CD4-positive, alpha-beta T cell treated with Interleukin-17A for 4 hours (primary cell): ENCODE data around the gene SLC6A19.

Experiments used
- DNase-seq: peaks from one replicate; pipeline ENCODE4 v3.0.0-alpha.2; 2020; ENCODE audit warnings: mixed read lengths

Gene SLC6A19

DNA sequence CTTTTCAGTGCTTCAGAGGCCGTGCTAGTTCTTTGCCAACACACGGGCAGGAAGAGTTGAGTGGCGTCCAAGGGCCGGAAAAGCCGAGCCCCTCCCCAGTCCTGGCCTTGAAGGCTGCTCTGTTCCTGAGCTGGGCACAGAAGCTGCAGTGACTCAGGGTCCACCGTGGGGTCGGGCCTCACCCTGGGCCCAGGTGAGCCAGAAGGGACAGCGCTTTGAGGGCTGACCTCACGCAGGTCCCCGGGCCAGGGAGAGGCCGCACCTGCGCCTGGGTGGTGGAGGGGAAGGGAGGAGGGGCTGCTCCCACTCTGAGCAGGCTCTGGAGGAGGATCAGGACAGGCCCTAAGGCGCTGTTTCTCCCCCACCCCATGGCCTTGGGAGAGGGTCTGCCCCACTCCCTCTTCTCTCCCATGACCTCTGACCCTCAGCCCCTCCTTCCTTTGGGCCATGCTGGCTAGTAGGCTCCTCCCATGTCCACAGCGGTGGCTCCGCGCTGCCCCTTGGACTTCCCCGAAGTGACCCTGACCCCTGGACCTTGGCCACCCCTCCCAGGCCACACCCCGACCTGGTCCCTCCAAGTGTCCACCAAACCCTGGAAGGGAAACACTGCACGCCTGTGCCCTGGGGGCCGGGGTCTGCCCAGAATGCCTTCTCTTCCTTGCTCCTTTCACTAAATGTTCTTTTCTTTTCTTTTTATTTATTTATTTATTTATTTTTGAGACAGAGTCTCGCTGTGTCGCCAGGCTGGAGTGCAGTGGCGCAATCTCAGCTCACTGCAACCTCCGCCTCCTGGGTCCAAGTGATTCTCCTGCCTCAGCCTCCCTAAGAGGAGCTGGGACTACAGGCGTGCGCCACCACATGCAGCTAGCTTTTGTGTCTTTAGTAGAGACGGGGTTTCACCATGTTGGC lies 19.7 kb upstream of the SLC6A19 start:
- no peak for DNase-seq

DNA sequence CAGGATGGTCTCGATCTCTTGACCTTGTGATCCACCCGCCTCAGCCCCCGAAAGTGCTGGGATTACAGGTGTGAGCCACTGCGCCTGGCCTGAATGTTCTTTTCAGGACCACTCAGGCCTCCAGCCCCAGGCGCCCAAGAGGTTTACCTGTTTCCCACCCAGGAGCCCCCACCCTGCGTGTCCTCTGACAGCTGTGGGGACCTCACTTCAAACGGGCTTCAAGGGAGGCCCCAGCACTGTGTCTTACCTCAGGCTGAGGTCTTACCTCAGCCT lies 19.1 kb upstream of the SLC6A19 start:
- no peak for DNase-seq

- DNase-seq, result no peak
Observed at GRCh38 chr5:1182633-1183423, 18.6 kb upstream of the SLC6A19 start.

- DNase-seq, result no peak
Observed at GRCh38 chr5:1183424-1184162, 17.8 kb upstream of the SLC6A19 start.

- no peak for DNase-seq
Observed at GRCh38 chr5:1184163-1184470, 17.3 kb upstream of the SLC6A19 start.

- no peak for DNase-seq
Observed at GRCh38 chr5:1184481-1184880, 16.9 kb upstream of the SLC6A19 start.

GRCh38 chr5:1185038-1185627 lies 16.3 kb upstream of the SLC6A19 start:
- no peak for DNase-seq

GRCh38 chr5:1185629-1186350 lies 15.6 kb upstream of the SLC6A19 start:
- no peak for DNase-seq

- no peak for DNase-seq
Observed at GRCh38 chr5:1186351-1187233, 14.8 kb upstream of the SLC6A19 start.

DNA sequence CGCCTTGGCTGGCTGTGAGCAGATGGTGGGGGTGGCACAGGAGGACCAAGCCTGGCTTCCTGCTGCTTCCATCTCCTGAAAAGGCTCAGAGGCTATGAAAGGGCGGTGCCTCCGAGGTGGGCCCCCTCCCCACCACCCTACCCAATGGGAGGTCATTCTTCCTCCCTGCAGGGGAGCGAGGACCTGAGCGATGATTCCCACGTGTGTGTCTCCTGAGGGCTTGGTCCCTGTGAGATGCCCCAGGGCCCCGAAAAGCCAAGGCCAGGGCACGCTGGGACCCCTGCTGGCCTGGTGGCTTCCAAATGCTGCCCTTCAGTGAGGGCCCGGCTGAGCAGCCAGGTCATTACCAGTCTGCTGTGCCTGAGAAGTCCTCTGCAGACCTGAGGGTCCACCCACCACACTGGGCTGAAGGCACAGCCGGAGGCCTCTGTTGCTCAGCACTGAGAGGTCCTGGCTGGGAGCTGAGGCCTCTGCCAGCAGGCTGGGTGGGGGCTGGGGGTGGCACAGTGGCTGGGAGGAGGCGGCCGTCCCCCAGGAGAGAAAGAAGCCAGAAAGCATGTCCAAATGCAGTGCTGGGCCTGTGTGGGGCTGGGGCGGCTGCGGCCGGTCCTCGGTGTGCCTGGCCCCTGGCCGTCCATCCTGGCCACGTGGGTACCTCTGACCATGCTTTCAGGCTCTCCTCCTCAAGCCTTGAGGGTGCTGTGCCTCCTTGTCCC lies 14.0 kb upstream of the SLC6A19 start:
- no peak for DNase-seq

DNA sequence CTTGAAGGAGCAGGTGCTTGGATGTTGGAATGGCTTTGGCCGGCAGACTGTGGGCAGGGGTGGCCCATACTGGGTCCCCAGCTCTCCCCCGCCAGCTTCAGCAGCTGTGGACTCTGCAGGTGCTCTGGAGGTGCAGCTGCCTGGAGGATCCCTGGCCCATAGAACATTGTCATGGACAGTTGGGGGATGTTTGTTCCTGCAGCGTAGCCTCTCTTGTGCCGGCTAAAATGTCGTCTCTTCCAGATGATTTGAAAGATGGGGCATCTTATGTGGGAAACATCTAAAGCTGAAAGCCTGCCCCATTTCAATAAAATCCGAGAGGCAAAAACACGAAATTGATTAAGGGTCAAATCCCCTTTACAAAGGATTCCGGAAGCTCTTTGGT lies 13.5 kb upstream of the SLC6A19 start:
- DNase-seq, result no peak

DNA sequence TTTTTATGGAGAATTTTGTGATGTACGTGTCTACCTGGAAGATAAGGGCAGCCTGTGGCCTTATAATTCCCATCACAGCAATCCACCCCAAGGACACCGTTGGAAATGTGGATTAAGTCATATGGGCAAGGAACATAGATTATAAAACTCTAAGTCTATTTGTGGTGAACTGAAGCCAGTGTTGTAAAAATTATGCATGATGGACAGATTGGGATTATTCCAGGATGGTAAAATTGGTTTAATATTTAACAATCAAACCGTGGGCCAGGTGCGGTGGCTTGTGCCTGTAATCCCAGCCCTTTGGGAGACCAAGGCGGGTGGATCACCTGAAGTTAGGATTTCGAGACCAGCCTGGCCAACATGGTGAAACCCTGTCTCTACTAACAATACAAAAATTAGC lies 12.9 kb upstream of the SLC6A19 start:
- DNase-seq, result no peak

GRCh38 chr5:1189269-1189668 lies 12.1 kb upstream of the SLC6A19 start:
- DNase-seq, result no peak

DNA sequence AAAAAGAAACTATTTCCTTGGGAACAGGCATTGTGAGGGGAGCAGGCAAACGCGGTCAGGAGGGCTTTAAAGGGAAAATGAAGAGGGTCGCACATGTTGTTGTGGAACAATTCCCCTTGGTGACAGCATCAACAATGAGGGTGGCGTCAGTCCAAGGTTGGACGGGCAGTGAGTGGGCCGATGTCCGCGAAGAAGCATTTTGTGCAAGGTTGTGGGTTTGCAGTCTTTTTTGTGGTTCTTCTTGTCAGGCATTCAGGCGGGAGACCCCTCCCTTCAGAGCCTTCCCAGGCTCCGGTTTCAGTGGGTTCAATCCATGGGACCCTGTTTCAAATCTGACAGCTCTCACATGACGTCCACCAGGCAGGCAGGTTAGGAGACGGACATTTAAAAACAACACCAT lies 11.1 kb upstream of the SLC6A19 start:
- DNase-seq, result no peak

- no peak for DNase-seq
Observed at GRCh38 chr5:1190837-1191239, 10.6 kb upstream of the SLC6A19 start.

- DNase-seq, result no peak
Observed at GRCh38 chr5:1192971-1193590, 8.3 kb upstream of the SLC6A19 start.

GRCh38 chr5:1193591-1193985 lies 7.8 kb upstream of the SLC6A19 start:
- DNase-seq, result no peak

- DNase-seq, result no peak
Observed at GRCh38 chr5:1194378-1194777, 7.0 kb upstream of the SLC6A19 start.

DNA sequence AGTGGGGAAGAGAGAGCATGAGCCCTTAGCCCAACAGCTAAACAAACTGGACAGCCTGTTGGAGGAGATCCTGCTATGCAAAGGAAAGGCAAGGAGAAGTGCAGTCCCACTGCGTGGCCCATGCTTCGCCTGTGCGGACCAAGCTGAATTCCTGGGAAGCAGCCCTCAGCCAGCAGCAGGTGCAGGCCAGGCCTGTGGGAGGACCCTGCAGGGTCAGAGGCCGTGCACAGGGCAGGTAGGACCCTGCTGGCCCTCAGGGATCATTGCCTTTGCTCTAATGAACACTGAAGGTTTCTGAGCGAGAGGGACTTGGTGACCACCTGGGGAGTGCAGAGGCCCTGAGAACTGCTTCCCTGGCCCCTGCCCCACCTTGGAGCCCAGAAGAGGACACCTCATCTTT lies 6.0 kb upstream of the SLC6A19 start:
- DNase-seq, result no peak

GRCh38 chr5:1195916-1196315 lies 5.5 kb upstream of the SLC6A19 start:
- DNase-seq, result no peak

DNA sequence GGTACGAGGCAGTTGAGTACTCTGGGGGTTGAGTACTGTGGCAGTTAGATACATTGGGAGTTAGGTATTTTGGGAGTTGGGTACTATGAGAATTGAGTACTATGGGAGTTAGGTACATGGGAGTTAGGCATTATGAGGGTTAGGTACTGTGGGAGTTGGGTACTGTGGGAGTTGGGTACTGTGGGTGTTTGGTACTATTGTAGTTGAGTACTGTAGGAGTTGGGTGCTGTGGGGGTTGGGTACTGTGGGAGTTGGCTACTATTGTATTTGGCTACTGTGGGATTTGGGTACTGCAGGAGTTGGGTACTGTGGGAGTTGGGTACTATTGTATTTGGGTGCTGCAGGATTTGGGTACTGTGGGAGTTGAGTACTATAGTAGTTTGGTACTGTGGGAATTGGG lies 4.8 kb upstream of the SLC6A19 start:
- DNase-seq, result no peak
